HEK293 (cell line): ENCODE measurements around the gene SH3BP5.

Experiments
- CTCF ChIA-PET: fragments of 350-600 bp; formaldehyde crosslinking; extraction: SDS; loops from one replicate; lab custom pipeline; 2021; ENCODE audit warnings: antibody characterized with exemption; lab: Yijun Ruan, JAX
- POLR2A ChIA-PET: fragments of 300-600 bp; formaldehyde crosslinking; extraction: SDS; loops from one replicate; lab custom pipeline; 2020; ENCODE audit warnings: antibody characterized with exemption, inconsistent platforms; lab: Yijun Ruan, JAX
- H3K27ac ChIP-seq: fragments of 200-500 bp; sonication (Bioruptor generic); 2 replicates; pipeline ENCODE4 v1.5.1; 2014; ENCODE audit warnings: low read depth, low read length, control low read depth, inconsistent platforms; ENCODE audit errors: extremely low read depth
- H3K36me3 ChIP-seq, 2 experiments: fragments of 200-500 bp in 1 of 2; sonication (Bioruptor generic) in 1 of 2; 1 replicate in 1 of 2; 2 replicates in 1 of 2; pipeline ENCODE4 v1.5.1; 2014 to 2017; ENCODE audit warnings: inconsistent platforms in 2 of 2, low read length in 2 of 2; ENCODE audit not compliant: control insufficient read depth in 2 of 2, insufficient read depth in 1 of 2
- H3K4me1 ChIP-seq: fragments of 200-500 bp; sonication (Bioruptor generic); 2 replicates; pipeline ENCODE4 v1.5.1; 2014; ENCODE audit warnings: mild to moderate bottlenecking, low read length, inconsistent platforms; ENCODE audit not compliant: control insufficient read depth, insufficient read depth
- H3K4me3 ChIP-seq: 2 replicates; pipeline ENCODE4 v1.5.1; 2011; ENCODE audit warnings: low read depth, mild to moderate bottlenecking, control low read depth, low read length, moderate library complexity
- H3K9me3 ChIP-seq: fragments of 200-500 bp; sonication (Bioruptor generic); 2 replicates; pipeline ENCODE4 v1.5.1; 2014; ENCODE audit warnings: low read depth, low read length, inconsistent platforms; ENCODE audit not compliant: control insufficient read depth, insufficient read depth
- BCL11B ChIP-seq: fragments of 450-650 bp; formaldehyde crosslinking; IDR thresholded peaks from 2 replicates; pipeline ENCODE4 v1.5.1; 2016; ENCODE audit warnings: low read depth, missing biosample characterization, missing genetic modification characterization
- GLIS1 ChIP-seq: fragments of 450-650 bp; formaldehyde crosslinking; IDR thresholded peaks from 2 replicates; pipeline ENCODE4 v1.5.1; 2016; ENCODE audit warnings: missing biosample characterization, missing genetic modification characterization
- HOXD13 ChIP-seq: sonication (generic); formaldehyde crosslinking; IDR thresholded peaks from 2 replicates; pipeline ENCODE4 v1.8.0; 2022; ENCODE audit warnings: missing genetic modification reagents, borderline replicate concordance
- KLF8 ChIP-seq: fragments of 450-650 bp; formaldehyde crosslinking; IDR thresholded peaks from 2 replicates; pipeline ENCODE4 v1.5.1; 2016; ENCODE audit warnings: missing biosample characterization, missing genetic modification characterization
- SCRT2 ChIP-seq: fragments of 450-650 bp; formaldehyde crosslinking; IDR thresholded peaks from 2 replicates; pipeline ENCODE4 v1.5.1; 2016; ENCODE audit warnings: missing biosample characterization, missing genetic modification characterization
- ZIC2 ChIP-seq: fragments of 450-650 bp; formaldehyde crosslinking; IDR thresholded peaks from 2 replicates; pipeline ENCODE4 v1.5.1; 2016; ENCODE audit warnings: missing biosample characterization, missing genetic modification characterization
- ZNF157 ChIP-seq: fragments of 450-650 bp; formaldehyde crosslinking; IDR thresholded peaks from 2 replicates; pipeline ENCODE4 v1.5.1; 2016; ENCODE audit warnings: missing biosample characterization, missing genetic modification characterization
- ZNF394 ChIP-seq: fragments of 450-650 bp; formaldehyde crosslinking; IDR thresholded peaks from 2 replicates; pipeline ENCODE4 v1.5.1; 2016; ENCODE audit warnings: missing biosample characterization, missing genetic modification characterization, mild to moderate bottlenecking, moderate library complexity, borderline replicate concordance
- ZNF398 ChIP-seq: fragments of 450-650 bp; formaldehyde crosslinking; IDR thresholded peaks from 2 replicates; pipeline ENCODE4 v1.5.1; 2017; ENCODE audit warnings: missing biosample characterization, missing genetic modification characterization
- ZNF571 ChIP-seq: fragments of 450-650 bp; formaldehyde crosslinking; IDR thresholded peaks from 2 replicates; pipeline ENCODE4 v1.5.0; 2017; ENCODE audit warnings: missing biosample characterization, missing genetic modification characterization
- TF ChIP-seq, protein P1 (sequence below): fragments of 450-650 bp; formaldehyde crosslinking; conservative IDR thresholded peaks from 2 replicates; pipeline ENCODE4 v1.5.1; 2016; ENCODE audit warnings: low read depth, missing biosample characterization, missing genetic modification characterization
- TF ChIP-seq, protein P2 (sequence below): fragments of 450-650 bp; formaldehyde crosslinking; IDR thresholded peaks from 2 replicates; pipeline ENCODE4 v1.5.1; 2016; ENCODE audit warnings: missing biosample characterization, missing genetic modification characterization

Gene SH3BP5

DNA sequence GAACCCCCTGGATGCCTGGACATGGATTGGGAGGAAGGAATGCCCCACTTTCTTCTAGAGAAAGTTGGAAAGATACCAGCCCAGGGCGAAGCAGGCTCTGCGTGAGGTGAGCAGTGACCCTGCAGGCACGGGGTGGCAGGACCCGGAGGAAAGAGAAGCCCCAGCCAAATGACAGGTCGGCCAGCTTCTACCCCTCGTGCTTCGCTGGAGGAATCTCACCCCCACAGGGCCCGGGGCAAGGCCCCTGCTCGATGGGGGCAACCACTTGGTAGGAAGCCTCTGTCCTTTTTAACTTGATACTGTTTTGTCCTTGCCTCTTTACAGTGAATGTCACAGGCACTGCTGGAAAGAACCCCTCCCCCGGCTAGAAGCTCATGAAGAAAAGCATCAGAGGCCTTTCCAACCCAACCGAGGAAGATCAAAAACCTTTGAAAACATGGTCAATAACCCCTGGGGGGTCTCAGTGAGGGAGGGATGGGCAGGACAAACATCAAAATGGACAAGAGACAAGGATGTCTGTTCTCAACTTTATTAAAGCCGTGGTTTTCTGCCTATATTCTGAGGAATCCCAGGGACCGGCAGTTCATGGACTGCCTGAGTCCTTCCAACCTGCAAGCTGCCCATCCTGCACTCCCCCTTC is 54.4 kb downstream of the SH3BP5 start (continued):
- TF ChIP-seq KLF8 (tag by site-specific recombination): no peak
- TF ChIP-seq BCL11B (tag by site-specific recombination): no peak
- TF ChIP-seq ZNF398 (tag by site-specific recombination): no peak
- no peak for TF ChIP-seq SCRT2
- TF ChIP-seq HOXD13 (CRISPR knock-in tag): no peak
- TF ChIP-seq, all 188 proteins: peak for 0

- Histone ChIP-seq H3K4me1 (no peaks in the 10 kb centered on the region), H3K27ac (no peak overlapping the region), H3K9me3 (no peaks in the 10 kb centered on the region), H3K36me3 (no peaks in the 10 kb centered on the region), H3K4me3 (no peak overlapping the region)
- CTCF ChIA-PET: interaction anchor here (0.5 to 2.4 kb wide), 4 partner anchors 8 to 129 kb away, joined by 6 to 11 read pairs (median 6); partner anchors contain the start of gene SH3BP5
- POLR2A ChIA-PET: no interaction called here
- TF ChIP-seq GLIS1 (tag by site-specific recombination): peak; percentile 55
- TF ChIP-seq ZNF571: no peak
- TF ChIP-seq ZIC2 (tag by site-specific recombination): peak; percentile 27; the same call in 1 of the 2 replicates
These were observed 56.2 kb downstream of the SH3BP5 start for GRCh38 chr3:15276028-15276724.

DNA sequence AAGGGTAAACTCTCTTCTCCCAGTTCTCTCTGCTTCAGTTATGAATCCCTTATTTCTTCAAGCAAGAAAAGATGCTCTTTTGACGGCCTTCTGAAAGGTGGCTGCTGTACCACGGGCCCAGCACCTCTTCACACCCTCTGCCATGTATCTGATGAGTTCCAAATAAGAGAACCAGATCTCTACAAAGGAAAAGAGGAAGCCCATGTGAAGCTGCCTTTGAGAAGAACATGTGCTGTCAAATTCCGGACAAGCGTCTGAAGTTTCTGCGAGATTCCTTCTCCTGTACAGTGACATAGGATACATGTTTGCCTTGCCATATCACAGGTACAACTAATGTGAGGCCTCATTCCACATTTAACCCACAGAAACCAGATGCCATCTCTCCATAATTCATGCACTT is 59.2 kb downstream of the SH3BP5 start:
- TF ChIP-seq ZNF394 (tag by site-specific recombination) (no peak), ZNF157 (no peak)
- TF ChIP-seq, protein P1, sequence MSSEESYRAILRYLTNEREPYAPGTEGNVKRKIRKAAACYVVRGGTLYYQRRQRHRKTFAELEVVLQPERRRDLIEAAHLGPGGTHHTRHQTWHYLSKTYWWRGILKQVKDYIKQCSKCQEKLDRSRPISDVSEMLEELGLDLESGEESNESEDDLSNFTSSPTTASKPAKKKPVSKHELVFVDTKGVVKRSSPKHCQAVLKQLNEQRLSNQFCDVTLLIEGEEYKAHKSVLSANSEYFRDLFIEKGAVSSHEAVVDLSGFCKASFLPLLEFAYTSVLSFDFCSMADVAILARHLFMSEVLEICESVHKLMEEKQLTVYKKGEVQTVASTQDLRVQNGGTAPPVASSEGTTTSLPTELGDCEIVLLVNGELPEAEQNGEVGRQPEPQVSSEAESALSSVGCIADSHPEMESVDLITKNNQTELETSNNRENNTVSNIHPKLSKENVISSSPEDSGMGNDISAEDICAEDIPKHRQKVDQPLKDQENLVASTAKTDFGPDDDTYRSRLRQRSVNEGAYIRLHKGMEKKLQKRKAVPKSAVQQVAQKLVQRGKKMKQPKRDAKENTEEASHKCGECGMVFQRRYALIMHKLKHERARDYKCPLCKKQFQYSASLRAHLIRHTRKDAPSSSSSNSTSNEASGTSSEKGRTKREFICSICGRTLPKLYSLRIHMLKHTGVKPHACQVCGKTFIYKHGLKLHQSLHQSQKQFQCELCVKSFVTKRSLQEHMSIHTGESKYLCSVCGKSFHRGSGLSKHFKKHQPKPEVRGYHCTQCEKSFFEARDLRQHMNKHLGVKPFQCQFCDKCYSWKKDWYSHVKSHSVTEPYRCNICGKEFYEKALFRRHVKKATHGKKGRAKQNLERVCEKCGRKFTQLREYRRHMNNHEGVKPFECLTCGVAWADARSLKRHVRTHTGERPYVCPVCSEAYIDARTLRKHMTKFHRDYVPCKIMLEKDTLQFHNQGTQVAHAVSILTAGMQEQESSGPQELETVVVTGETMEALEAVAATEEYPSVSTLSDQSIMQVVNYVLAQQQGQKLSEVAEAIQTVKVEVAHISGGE (tag by site-specific recombination): no peak
- TF ChIP-seq, protein P2, sequence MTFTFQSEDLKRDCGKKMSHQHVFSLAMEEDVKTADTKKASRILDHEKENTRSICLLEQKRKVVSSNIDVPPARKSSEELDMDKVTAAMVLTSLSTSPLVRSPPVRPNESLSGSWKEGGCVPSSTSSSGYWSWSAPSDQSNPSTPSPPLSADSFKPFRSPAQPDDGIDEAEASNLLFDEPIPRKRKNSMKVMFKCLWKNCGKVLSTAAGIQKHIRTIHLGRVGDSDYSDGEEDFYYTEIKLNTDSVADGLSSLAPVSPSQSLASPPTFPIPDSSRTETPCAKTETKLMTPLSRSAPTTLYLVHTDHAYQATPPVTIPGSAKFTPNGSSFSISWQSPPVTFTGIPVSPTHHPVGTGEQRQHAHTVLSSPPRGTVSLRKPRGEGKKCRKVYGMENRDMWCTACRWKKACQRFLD (tag by site-specific recombination): no peak
- POLR2A ChIA-PET: no interaction called here
- no peaks in the 10 kb centered on the region for H3K36me3 ChIP-seq
- no peak overlapping the region for H3K27ac ChIP-seq
- peaks cover 5% of the 10 kb centered on the region; the same call in 1 of the 2 replicates for H3K4me1 ChIP-seq
- no peaks in the 10 kb centered on the region for H3K9me3 ChIP-seq
- no peak overlapping the region for H3K4me3 ChIP-seq
- CTCF ChIA-PET: interaction anchor here (0.7 to 1.8 kb wide), 2 partner anchors 11 to 132 kb away, joined by 3 read pairs; no protein-coding TSS in a partner anchor
